GM13977 (cell line): ENCODE results near the gene ACOXL.

ENCODE experiments used
- DNase-seq: peaks from one replicate; pipeline ENCODE4 v3.0.0; 2012; ENCODE audit warnings: low spot score
- in situ Hi-C: fragments of 300-500 bp; cut with MboI; formaldehyde crosslinking; loops from one replicate; pipeline ENCODE4 v1.12.0; 2022; ENCODE audit warnings: low sequenced_read_pairs, low pct_unique_long_range_greater_than_20kb, mixed read lengths, inconsistent platforms; ENCODE audit not compliant: unreplicated experiment
- TF ChIP-seq, protein P1 (sequence below): IDR thresholded peaks from 2 replicates; pipeline ENCODE4 v1.5.1; 2012; ENCODE audit warnings: mild to moderate bottlenecking, control low read depth; ENCODE audit not compliant: insufficient read depth; ENCODE audit errors: extremely low read depth, missing control alignments

The ACOXL gene

GRCh38 chr2:110838657-110839384 lies 106.4 kb downstream of the ACOXL start:
- TF ChIP-seq, protein P1, sequence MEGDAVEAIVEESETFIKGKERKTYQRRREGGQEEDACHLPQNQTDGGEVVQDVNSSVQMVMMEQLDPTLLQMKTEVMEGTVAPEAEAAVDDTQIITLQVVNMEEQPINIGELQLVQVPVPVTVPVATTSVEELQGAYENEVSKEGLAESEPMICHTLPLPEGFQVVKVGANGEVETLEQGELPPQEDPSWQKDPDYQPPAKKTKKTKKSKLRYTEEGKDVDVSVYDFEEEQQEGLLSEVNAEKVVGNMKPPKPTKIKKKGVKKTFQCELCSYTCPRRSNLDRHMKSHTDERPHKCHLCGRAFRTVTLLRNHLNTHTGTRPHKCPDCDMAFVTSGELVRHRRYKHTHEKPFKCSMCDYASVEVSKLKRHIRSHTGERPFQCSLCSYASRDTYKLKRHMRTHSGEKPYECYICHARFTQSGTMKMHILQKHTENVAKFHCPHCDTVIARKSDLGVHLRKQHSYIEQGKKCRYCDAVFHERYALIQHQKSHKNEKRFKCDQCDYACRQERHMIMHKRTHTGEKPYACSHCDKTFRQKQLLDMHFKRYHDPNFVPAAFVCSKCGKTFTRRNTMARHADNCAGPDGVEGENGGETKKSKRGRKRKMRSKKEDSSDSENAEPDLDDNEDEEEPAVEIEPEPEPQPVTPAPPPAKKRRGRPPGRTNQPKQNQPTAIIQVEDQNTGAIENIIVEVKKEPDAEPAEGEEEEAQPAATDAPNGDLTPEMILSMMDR, result no peak
- DNase-seq, result no peak
- in situ Hi-C loops, result no loop called here

DNA sequence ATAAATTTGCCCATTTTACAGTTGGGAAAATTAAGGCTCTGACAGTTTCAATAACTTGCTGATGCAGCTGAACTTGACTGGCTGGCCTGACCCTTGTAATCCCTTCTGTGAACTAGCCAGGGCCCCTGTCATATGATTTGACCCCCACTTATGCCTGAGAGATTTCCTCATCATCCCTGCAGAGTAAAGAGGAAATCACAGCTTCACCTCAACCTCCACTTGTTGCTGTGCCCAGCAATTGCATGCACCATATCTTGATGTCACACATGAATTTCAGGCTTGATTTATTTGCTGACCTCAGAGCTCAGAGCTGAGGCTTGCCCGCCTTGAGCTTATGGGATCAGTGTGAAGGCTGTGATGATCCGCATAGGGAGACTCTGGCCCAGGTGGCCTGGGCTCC lies 108.1 kb downstream of the ACOXL start:
- DNase-seq, result no peak
- in situ Hi-C loops, result no loop called here
- TF ChIP-seq, protein P1, result no peak

DNA sequence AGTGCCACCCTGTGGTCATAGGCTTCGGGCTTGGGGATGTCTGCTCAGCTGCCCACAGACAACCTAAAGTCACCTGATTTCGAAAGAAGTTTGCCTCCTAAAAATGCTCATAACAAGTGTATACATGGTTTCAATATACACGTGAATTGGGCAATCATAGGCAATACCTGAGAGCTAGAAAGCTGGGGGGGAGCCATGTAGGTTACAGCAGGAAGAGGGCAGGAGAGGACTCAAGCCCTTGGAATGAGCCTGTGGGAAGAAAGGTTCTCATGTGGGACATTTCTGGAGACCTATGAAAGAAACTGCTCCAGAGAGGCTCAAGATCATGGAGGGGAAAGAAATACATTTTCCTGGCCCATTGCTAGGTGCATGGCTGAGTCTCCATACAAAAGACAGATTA lies 109.7 kb downstream of the ACOXL start:
- in situ Hi-C loops, result no loop called here
- TF ChIP-seq, protein P1, result no peak
- DNase-seq, result no peak

- in situ Hi-C loops, result no loop called here
- DNase-seq, result no peak
- TF ChIP-seq, protein P1, result no peak
These were observed 111.1 kb downstream of the ACOXL start for GRCh38 chr2:110843496-110843895.

GRCh38 chr2:110843959-110844510 lies 111.7 kb downstream of the ACOXL start:
- in situ Hi-C loops, result no loop called here
- no peak for DNase-seq
- TF ChIP-seq, protein P1, result no peak

- TF ChIP-seq, protein P1, result no peak
- in situ Hi-C loops, result no loop called here
- no peak for DNase-seq
These were observed 115.3 kb downstream of the ACOXL start for GRCh38 chr2:110847651-110848050.
